ENCODE measurements around the gene GCSH. TPM values are rescaled to one million over a fixed set of nuclear protein-coding genes. Genes with fewer than 3 reads are reported as not detected.

The GCSH gene
- total RNA-seq, 1 donor from 2014 or later, result 40.8 TPM

DNA sequence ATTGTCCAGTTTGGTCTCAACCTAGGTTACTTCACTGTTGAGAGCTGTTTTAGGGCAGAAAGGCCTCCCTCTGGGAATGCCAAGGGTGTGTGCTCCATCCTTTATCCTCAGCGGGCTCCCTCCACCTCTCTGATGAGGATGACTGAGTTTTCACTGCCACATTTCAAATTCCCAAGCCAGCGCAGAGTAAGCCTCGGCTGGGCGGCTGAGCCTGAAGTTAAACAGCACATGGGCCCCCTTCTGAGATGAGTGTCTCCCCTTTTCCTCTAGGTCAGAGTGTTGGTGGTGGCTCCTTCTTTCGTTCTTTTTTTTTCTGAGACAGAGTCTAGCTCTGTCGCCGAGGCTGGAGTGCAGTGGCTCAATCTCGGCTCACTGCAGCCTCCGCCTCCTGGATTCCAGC is 5.5 kb upstream of the GCSH start:
- no peak for DNase-seq

DNA sequence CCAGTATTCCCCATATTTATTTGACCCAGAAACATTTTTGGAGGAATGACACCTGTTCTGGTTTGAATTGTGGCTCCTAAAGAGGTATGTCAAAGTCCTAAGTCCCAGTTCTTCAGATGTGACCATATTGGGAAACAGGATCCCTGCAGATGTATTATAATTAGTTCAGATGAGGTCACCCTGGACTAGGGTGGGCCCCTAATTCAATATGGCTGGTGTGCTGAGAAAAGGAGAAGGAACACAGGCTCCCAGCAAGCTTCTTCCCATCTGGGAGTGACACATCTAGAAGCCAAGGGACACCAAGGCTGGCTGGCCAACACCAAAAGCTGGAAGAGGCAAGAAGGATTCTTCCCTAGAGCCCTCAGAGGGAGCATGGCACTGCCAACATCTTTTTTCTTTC is 3.8 kb upstream of the GCSH start:
- no peak for DNase-seq

DNA sequence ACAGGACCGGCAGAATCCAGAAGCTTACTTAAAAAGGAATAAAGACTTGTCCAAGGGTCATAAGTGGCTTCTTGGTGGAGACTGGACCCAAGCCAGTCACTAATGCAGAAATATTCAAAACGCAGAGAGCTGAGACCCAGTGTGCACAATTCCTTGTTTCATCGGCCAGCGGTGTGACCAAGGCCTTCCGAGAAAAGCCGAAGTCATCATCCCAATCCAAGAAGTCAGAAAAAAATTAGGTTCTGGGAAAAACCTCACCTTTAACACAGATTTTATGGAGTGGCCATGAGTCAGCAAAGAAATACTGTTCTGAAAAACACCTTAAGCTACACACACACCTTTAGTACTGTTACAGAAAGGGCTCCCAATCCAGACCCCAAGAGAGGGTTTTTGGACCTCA is 1.0 kb upstream of the GCSH start:
- no peak for DNase-seq

DNA sequence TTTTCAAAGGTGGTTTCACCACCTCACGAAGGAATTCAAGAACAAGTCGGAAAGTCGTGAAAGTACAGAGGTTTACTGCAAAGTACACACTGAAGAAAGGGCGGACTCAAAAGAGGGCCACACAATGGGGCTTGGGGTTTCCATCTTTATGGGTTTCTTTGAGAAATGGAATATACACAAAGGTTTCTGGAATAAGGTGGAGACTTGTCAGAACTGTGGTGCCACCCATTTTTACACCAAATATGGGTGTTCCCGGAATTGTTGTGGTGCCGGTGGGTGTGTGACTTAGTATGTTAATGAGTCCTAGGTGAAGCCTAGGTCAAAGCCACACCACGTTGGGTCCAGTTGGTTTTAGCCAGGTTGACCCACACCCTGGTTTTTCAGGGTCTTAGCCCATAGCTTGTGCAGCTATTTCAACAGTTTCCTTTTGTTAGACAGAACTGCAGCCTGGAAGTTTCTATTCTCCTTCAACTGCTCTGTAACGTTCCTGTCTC is 567 bp upstream of the GCSH start:
- DNase-seq, result no peak

DNA sequence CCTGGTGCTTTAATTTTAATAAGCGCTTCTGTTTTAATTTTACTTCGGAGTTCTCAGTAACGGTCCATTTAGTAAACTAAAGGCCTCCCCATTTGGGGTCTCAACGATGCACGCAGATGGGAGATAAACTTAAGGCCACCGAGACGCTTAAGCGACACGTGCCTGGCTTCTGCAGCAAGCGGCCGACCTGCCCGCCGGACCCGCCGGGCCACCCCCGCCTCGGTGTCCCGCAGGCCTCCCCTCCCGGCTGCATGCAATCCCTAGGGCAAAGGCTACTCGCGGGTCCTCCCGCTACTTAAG is 592 bp downstream of the GCSH start:
- DNase-seq, result no peak

DNA sequence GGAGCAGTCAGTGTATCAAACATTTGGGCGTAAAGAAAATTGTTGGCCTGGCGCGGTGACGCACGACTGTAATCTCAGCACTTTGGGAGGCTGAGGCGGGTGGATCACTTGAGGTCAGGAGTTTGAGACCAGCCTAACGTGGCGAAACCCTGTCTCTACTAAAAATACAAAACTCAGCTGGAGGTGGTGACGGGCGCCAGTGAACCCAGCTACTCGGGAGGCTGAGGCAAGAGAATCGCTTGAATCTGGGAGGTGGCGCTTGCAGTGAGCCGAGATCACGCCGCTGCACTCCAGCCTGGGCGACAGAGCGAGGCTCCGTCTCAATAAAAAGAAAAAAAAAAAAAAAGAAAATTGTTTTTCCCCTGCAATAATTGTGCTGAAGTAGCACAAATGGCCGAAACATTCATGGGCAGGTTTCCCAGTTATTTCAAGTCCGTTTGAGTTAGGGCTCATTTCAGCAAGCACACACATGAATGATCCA is 1.4 kb downstream of the GCSH start:
- DNase-seq, result peak; percentile 52

DNA sequence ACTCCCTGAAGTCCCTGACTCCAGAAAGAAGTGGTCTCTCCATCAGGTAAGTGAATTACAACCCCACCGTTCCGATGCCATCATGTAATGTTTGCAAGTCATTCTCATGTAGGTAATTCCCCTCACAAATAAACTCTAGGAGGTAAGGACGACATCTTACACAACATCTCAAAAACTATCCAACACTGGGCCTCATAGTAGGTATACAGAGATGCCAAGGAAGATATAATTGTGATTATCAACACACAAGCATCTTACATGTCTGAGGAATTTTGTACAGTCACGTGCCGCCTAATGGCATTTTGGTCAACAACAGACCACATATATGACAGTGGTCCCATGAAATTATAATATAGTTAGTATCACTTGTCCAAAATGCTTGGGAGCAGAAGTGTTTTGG is 7.4 kb downstream of the GCSH start:
- no peak for DNase-seq

DNA sequence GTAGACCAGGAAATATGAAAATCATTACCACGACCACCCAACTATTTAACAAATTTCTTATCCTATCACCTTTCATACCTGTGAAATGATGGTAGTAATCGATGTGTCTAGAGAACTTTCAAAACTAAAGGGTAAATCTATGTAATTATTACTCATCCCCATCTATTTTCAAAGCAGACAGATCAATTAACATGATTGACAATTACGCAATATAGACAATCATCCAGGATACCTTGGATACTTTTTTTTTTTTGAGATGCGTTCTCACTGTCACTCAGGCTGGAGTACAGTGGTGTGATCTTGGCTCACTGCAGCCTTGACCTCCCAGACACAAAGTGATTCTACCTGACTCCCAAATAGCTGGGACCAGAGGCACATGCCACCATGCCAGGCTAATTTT is 15.2 kb downstream of the GCSH start:
- no peak for DNase-seq

DNA sequence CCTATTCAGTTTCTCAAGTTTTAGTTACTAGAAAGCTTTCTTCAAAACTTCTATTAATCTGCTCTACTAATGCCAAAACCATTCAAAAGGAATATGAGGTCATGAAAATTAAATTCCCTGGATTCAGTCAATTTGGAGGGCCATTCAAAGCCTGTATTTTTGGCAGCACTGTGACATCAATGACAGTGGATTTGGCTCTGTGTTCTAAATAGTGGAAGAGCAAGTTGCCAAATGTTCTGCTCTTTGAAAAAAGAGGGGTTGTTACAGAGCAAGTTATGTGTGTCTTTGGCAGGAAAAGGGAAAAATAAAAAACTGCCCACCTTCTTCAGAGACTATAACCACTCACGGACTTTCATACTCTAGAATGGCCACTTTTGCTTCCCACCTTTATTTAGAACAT is 16.0 kb downstream of the GCSH start:
- peak; percentile 40 for DNase-seq

DNA sequence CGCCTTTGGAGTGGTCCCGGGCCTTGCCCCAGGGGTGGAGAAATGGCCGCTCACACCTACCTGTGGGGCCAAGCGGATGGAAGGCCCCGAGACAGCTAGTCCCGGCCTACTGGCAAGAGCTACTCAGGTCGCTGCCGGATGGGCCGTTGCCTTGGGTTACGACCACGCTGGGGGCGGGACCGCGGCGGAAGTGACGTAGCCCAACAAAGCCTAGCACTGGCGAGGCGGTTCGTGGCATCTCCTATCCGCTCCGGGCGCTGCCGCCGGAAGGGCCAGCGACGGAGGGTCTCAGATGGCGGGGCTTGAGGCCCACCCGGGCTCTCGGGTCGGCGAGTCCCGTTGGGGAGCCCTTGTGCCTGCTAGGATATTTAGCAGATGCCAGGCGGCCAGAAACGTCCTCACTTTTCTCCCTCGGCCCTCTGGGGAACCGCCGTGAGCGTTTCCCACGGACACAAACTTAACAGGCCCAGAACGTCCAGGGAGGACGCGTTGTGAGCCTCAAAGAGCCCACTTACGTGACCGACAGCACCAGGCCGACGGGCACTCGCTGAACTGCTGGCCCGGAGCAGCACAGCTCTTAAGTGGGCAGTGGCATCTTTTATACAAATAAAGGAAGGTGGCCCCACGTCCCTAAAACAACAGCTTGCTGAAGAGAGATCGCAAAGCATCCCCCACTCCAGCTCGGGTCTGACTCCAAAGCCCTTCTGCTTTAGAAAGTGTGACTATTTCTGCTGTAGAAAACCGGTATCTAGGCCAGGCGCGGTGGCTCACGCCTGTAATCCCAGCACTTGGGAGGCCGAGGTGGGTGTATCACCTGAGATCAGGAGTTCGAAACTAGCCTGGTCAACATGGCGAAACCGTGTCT is 18.9 kb downstream of the GCSH start, which contains the start of gene C16orf46:
TSS of gene C16orf46 (minus strand) at position 163 of the 865 bp plus-strand sequence. CDS start 13,283 bp downstream, outside the sequence.
- peak; percentile 98 for DNase-seq

DNA sequence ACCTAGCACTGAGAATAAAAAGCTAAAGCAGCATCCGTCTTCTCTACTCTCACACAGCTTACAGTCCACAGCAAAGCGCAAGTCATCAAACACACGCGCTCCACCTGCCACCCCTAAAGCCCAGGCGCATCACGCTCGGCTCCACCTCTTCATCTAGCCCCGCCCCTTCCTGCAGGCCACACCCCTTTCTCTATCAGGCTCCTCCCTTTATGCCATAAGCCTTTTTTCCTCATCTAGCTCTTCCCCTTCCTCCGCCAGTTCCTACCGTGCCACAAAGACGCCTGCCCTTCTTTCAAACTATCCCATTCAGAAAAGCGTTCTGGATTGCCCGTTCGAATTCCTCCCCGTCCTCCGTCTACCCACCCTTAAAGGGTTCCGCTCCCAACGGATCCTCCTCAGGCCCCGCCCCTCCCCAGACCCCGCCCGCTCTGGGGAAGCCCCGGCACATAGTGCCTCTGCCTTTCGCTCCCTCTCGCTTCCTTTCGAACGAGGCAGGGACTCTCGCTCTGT is 19.6 kb downstream of the GCSH start:
- DNase-seq, result peak; percentile 95

DNA sequence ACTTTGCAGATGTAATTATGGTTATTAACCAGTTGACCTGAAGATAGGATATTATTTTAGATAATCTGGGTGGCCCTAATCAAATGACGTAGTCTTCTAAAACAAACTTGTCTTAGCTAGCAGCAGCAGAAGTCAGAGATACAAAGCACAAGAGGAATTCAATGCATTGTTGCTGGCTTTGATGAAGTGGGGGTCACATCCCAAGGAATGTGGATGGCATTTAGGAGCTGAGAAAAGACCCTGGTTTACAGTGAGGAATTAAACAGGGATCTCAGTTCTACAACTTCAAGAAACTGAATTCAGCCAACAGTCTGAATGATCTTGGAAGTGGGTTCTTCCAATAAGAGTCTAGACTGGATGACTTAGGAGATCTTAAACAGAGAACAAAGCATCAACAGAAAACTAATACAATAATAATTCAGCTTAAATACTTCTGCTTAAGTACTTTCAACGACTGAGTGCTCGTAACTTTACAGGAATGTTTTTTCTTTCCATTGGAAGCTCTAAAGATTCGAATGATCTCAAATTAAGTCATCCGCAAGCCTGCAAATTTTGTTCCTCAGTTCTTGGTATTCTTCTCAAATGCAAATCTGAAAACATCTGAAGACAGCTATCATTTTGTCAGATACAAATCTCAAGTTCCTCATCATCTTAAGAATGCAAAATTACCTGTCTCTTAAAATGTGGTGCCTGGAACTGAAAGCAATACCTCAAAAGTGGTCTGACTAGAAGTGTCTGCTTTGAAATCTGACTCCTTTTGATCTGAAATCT is 22.4 kb downstream of the GCSH start:
- DNase-seq, result no peak

DNA sequence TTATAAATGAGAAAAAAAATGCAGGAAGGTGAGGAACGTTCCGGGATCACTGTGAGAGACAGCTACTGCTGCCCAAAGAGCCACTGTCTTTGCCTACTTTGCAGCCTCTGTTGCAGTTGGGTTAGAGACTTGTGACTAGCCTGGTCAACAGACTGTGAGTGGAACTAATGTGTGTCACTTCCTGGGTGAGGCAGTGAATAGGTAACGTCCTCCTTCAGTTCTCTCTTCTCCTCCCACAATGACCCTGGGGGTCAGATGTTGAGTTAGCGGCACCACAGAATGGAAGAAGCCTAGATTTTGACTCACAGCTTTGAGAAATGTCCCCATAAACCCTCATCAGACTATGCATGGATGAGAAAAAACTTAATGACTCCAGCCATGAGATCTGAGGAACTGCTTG is 24.4 kb downstream of the GCSH start:
- no peak for DNase-seq

DNA sequence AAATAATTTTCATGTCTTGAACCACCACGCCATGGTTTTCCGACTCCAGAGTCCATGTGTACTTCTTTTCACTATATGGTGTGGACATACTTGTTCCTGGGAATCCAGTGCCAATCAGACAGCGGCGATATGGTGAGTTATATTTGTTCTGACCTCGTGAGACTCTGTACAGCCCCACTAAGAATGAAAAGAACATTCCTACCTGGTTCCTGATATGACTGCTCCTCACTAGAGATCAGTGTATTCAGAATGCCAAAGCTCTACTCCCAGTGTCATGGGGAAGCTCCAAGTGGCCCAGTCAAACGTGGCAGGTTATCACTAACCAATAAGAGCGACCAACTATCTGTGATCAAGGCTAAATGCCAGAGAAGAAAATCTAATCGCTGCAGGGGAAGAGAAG is 25.2 kb downstream of the GCSH start:
- DNase-seq, result no peak

DNA sequence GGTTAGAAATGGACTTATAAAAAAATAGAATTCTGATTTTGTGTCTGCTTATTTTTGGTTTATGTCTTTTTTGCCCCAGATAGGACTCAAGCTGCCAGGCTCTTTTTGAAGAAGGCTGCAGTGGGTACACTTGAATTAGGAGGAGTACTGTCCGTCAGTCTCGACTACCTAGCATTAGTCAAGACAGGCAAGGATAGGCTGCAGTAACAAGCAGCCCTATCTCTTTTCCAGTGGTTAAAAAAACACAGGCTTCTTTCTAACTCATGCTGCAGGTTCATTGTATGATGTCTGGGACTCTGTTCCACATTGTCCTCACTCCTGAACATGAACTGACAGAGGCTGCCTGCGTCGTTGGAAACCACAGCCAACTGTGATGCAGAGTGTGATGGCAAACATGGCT is 27.1 kb downstream of the GCSH start:
- no peak for DNase-seq

DNA sequence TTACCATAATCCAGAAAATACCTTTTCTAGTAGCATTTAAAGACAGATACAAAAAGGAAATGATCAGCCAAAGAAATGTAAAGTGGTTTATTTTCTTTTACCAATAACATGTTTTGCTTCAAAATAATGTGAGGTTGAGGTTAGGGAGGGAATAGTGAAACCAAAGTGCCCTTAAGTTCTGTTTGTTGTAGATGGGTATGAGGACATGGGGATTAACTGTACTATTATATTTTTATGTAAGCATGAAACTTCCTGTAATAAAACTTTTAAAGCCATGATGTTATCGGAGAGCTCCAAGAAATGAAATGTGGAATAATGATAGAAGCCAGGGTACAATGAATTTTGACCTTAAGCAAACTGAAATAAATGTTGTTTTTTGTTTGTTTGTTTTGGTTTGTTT is 29.0 kb downstream of the GCSH start:
- DNase-seq, result no peak

DNA sequence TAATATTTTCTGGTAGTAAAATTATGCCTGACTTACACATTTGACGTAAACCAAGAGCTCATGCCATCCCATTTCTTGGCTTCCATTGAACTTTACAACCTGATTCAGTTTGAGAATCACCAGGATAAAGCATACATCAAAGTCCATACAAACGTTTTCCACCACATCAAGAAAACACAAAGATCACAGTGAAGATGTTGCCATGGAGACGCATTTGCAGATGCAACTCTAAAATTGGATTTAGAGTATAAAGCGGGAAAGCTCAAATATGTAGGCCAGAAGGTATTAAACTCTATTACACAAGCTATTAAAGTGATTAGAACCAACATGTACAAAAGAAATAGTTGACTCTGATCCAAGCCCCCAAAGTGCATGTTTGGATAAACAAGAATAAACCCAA is 29.5 kb downstream of the GCSH start:
- peak; percentile 22 for DNase-seq

DNA sequence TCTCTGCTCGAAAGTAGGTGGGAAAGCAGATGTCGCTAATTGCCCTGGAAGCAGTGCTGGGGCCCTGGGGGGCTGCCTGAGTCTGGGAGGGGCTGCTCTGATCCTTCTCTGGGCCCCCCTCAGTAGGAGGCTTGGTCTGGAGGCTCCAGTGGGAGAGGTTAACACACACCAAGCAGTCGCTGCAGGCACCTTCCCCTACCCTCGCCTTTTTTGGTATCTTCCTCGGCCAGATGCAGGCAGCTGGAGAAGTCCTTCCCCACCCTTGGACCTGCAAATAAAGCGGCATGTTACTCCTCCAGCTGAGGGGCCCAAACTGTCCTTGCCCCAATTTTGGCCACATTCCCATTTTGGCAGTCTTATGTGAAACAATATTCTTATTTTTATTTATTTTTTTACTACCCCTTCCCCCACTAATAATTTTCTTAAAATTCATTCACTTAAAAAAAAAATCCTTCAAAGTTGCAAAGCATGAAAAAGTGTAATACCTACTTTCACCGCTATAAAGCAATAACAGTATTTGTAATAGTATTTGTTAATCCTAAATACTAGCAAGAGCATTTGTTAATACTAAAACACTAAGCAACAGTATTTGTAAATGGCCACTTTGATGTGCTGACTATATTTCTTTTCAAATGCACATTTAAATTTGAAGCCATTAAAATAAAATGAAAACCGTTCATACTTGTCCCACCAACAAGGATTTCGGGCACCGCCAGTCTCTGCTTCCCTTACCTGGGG is 34.2 kb downstream of the GCSH start:
- peak; percentile 54 for DNase-seq

DNA sequence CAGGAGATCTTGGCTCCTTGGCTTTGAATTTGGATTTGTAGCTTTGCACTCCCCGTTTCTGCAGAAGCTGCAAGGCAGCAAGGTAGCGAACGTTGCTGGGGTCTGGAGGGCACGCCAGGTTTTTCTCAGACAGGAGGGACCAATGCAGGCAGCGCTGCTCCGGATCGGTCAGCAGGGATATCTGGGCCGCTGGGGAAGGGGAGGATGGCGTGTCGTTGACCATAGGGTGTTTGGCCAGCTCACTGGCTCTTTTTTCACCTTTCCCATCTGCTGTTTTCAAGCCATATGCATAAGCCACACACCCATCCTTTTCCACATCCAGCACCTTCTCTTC is 34.9 kb downstream of the GCSH start:
- no peak for DNase-seq

DNA sequence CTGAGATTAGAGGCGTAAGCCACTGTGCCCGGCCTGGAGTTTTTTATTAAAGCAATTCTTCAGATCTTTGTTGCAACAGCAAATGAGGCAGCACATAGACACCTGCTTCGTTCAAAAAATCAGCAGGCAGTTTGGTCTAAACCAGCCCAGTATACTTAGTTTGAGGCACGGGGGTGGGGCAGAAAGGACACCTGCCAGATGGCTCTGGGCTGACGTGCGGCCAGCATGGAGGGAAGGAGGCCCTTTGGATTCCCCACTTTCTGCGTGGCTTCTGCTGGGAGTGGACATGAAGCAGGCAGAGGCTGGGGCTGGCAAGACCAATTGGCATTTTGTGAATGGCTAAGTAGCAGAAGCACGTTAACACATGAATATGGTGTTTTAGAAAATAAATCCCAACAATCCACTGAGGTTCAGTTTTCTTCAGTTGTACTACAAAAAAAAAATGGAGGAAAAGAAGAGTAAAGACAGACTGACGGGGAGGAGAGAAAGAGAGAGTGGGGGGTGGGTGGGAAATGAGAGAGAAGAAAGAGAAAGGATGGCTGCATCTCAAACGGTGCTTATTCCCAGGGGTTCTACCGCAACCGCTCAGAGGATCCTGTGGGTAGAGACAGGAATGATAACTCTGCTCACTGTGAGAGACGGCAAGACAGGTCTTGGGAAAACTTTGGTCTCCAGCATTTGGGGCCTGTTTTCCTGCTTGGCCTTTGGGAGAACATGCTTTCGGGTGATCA is 35.5 kb downstream of the GCSH start:
- DNase-seq, result no peak

DNA sequence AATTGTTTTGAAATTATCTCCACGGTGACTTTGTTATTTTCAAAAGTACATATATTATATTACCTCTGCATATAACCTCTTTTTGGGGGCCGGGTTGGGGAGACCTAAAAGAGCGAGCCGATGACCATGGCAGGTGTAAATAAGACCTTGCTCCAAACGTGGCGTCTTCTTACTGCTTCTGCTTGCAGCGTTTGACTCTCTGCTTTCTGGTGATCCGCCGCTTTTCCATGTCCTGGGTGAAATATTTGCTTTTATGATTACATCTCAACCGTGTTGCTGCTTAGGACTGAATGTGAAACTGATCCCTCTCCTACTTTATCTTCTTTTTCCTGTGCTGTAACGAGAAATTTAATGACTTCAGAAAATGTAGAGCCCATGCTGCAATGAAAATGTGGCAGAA is 42.4 kb downstream of the GCSH start:
- DNase-seq, result no peak

DNA sequence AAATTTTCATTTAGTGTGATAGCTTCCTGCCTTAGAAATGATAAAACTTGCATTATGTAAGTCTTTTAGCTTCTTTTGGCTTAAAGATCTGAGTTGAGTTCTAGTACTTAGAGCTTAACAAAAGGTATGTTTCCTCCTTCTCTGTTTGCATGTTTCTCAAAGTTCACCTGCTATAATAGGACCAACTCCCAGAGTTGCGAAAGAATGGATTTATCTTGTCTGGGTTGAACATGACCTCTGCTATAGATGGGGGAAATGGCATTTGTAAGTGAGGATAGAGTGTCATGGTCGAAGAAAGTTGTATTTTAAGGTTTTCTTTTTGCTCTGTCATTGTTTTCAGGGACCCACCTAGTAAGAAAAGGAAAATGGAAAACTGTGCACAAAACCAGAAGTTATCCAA is 53.4 kb downstream of the GCSH start:
- no peak for DNase-seq
